IMR-90 (cell line): ENCODE results near the gene DDIAS. TPM values are rescaled to one million over a fixed set of nuclear protein-coding genes. Genes with fewer than 3 reads are reported as not detected.
"Not testable (repeated sequence)": the region's sequence is repeated elsewhere in the genome, so short reads cannot be mapped to it uniquely, and the experiment has no call there.

Source experiments
- ATAC-seq: fragments of 200-7000 bp; cut with Tn5 transposase; 2 replicates; pipeline ENCODE4 v1.9.1; 2020; ENCODE audit warnings: low read depth, mild to moderate bottlenecking, moderate library complexity
- BruUV-seq: library from RNA; stranded (reverse); fragments of 400-500 nt; replicated peaks from 2 replicates; lab custom pipeline; 2021; lab: Mats Ljungman, UMichigan
- CTCF ChIA-PET: fragments of 300-600 bp; formaldehyde crosslinking; extraction: SDS; loops from one replicate; lab custom pipeline; 2021; ENCODE audit warnings: antibody characterized with exemption; lab: Yijun Ruan, JAX
- POLR2A ChIA-PET: fragments of 300-600 bp; sonication (Branson Sonifier 250); formaldehyde crosslinking; loops from one replicate; lab custom pipeline; 2022; ENCODE audit warnings: antibody characterized with exemption; ENCODE audit not compliant: unreplicated experiment; lab: Charles Lee
- DNase-seq: peaks from one replicate; pipeline ENCODE4 v3.0.0; 2013
- H2AFZ ChIP-seq: replicated peaks from 2 replicates; pipeline ENCODE3; 2013; ENCODE audit warnings: low read length, mild to moderate bottlenecking; ENCODE audit not compliant: poor library complexity
- H2AK5ac ChIP-seq: 2 replicates; pipeline ENCODE4 v1.6.1; 2013; ENCODE audit warnings: low read depth, low read length, inconsistent platforms
- H2AK9ac ChIP-seq: replicated peaks from 2 replicates; pipeline ENCODE3; 2013; ENCODE audit warnings: mild to moderate bottlenecking, low read depth, low read length, moderate library complexity; ENCODE audit not compliant: poor library complexity
- H2BK120ac ChIP-seq: 2 replicates; pipeline ENCODE4 v1.6.1; 2013; ENCODE audit warnings: low read depth, low read length, inconsistent platforms
- H2BK15ac ChIP-seq: 3 replicates; pipeline ENCODE4 v1.6.1; 2013; ENCODE audit warnings: low read depth, low read length, inconsistent platforms
- H2BK20ac ChIP-seq: 2 replicates; pipeline ENCODE4 v1.6.1; 2013; ENCODE audit warnings: low read depth, mild to moderate bottlenecking, inconsistent platforms, low read length, moderate library complexity
- H2BK5ac ChIP-seq: 2 replicates; pipeline ENCODE4 v1.6.1; 2013; ENCODE audit warnings: mild to moderate bottlenecking, low read depth, low read length, inconsistent platforms; ENCODE audit not compliant: poor library complexity, severe bottlenecking
- H3K14ac ChIP-seq: replicated peaks from 2 replicates; pipeline ENCODE4 v1.6.1; 2013; ENCODE audit warnings: low read depth, low read length, inconsistent platforms
- H3K18ac ChIP-seq: 2 replicates; pipeline ENCODE4 v1.6.1; 2013; ENCODE audit warnings: low read depth, low read length, control low read depth
- H3K23ac ChIP-seq: 2 replicates; pipeline ENCODE4 v1.6.1; 2013; ENCODE audit warnings: low read depth, low read length, inconsistent platforms
- H3K27ac ChIP-seq: 2 replicates; pipeline ENCODE4 v1.5.1; 2013; ENCODE audit warnings: mild to moderate bottlenecking, control low read depth, low read length; ENCODE audit not compliant: insufficient read depth
- H3K27me3 ChIP-seq: 2 replicates; pipeline ENCODE4 v1.6.1; 2013; ENCODE audit warnings: low read length; ENCODE audit not compliant: control insufficient read depth, insufficient read depth
- H3K36me3 ChIP-seq: 2 replicates; pipeline ENCODE4 v1.6.1; 2013; ENCODE audit warnings: low read length, mixed read lengths; ENCODE audit not compliant: control insufficient read depth, insufficient read depth
- H3K4ac ChIP-seq: 2 replicates; pipeline ENCODE4 v1.6.1; 2013; ENCODE audit warnings: low read depth, low read length, inconsistent platforms
- H3K4me1 ChIP-seq: 2 replicates; pipeline ENCODE4 v1.6.1; 2013; ENCODE audit warnings: low read length, mixed read lengths; ENCODE audit not compliant: control insufficient read depth, insufficient read depth
- H3K4me2 ChIP-seq: 2 replicates; pipeline ENCODE4 v1.6.1; 2013; ENCODE audit warnings: low read depth, mild to moderate bottlenecking, control low read depth, low read length, moderate library complexity
- H3K4me3 ChIP-seq: 2 replicates; pipeline ENCODE4 v1.5.1; 2013; ENCODE audit warnings: low read depth, mild to moderate bottlenecking, control low read depth, low read length, moderate library complexity; ENCODE audit not compliant: insufficient read depth
- H3K56ac ChIP-seq: 2 replicates; pipeline ENCODE4 v1.6.1; 2013; ENCODE audit warnings: low read length, inconsistent platforms; ENCODE audit not compliant: insufficient read depth; ENCODE audit errors: extremely low read depth
- H3K79me1 ChIP-seq, 2 experiments: 2 replicates each; pipeline ENCODE4 v1.6.1; 2013; ENCODE audit warnings: low read length in 2 of 2, inconsistent platforms in 1 of 2, low read depth in 1 of 2
- H3K9ac ChIP-seq: 2 replicates; pipeline ENCODE4 v1.6.1; 2013; ENCODE audit warnings: low read depth, low read length, control low read depth
- H3K9me1 ChIP-seq: 2 replicates; pipeline ENCODE4 v1.6.1; 2013; ENCODE audit warnings: low read length, inconsistent platforms; ENCODE audit not compliant: insufficient read depth
- H3K9me3 ChIP-seq: 2 replicates; pipeline ENCODE4 v1.6.1; 2013; ENCODE audit warnings: low read length; ENCODE audit not compliant: control insufficient read depth, insufficient read depth
- H4K20me1 ChIP-seq: 2 replicates; pipeline ENCODE4 v1.6.1; 2013; ENCODE audit warnings: low read length, inconsistent platforms; ENCODE audit not compliant: insufficient read depth
- H4K5ac ChIP-seq: 2 replicates; pipeline ENCODE4 v1.6.1; 2013; ENCODE audit warnings: mild to moderate bottlenecking, low read depth, low read length, control low read depth
- H4K8ac ChIP-seq, 2 experiments: 2 replicates each; pipeline ENCODE4 v1.6.1; 2013; ENCODE audit warnings: low read depth in 2 of 2, low read length in 2 of 2, control low read depth in 1 of 2, inconsistent platforms in 1 of 2
- H4K91ac ChIP-seq: 2 replicates; pipeline ENCODE4 v1.6.1; 2013; ENCODE audit warnings: low read depth, low read length, inconsistent platforms; ENCODE audit not compliant: insufficient read depth
- WGBS, 2 experiments: methylation state at CpG; one replicate each; pipeline versions ENCODE4 v1.1.5 to v1.1.7; 2013; ENCODE audit warnings: missing lambda C conversion rate in 2 of 2; ENCODE audit not compliant: insufficient read length in 1 of 2; ENCODE audit errors: extremely low coverage in 2 of 2; 5-methylcytosine and 5-hydroxymethylcytosine counted together
- dilution Hi-C: fragments of 300-500 bp; cut with HindIII; formaldehyde crosslinking; loops from one replicate; pipeline ENCODE4 v1.14.3; 2018; ENCODE audit warnings: low sequenced_read_pairs; ENCODE audit not compliant: unreplicated experiment
- in situ Hi-C: fragments of 300-500 bp; cut with MboI; formaldehyde crosslinking; loops from 3 replicates; pipeline ENCODE4 v1.14.3; 2019; ENCODE audit warnings: low sequenced_read_pairs, inconsistent platforms, mixed read lengths
- intact Hi-C: fragments of 100-400 bp; cut with micrococcal nuclease; formaldehyde crosslinking; loops from 2 replicates; pipeline ENCODE4 v1.10.0; 2022
- polyA plus RNA-seq, 3 experiments: library from polyadenylated mRNA; depleted of rRNA; stranded (reverse); fragments of >200 nt; gene quantifications; 2 replicates each; pipeline ENCODE4 v1.2.3, GENCODE V29; 2012; ENCODE audit warnings: low replicate concordance in 1 of 3
- total RNA-seq: library from RNA; depleted of rRNA; stranded (reverse); fragments of >200 nt; gene quantifications from 2 replicates; pipeline ENCODE4 v1.2.3, GENCODE V29; 2012

DDIAS gene
- total and polyA plus RNA-seq, 2 of the 4 experiments (the other 2 are of a cell fraction) = 4.3 to 15.8 TPM

GRCh38 chr11:82970507-82971083 is 69.1 kb downstream of the DDIAS start:
- H2AFZ ChIP-seq, H4K5ac ChIP-seq, H2BK5ac ChIP-seq, H3K9me3 ChIP-seq, H3K27me3 ChIP-seq, DNase-seq, H3K79me1 ChIP-seq, H3K9me1 ChIP-seq, H3K4me3 ChIP-seq, H4K20me1 ChIP-seq, H2BK20ac ChIP-seq, in situ Hi-C loops, H3K4me1 ChIP-seq, POLR2A ChIA-PET, H3K23ac ChIP-seq, BruUV-seq, H2BK120ac ChIP-seq, H3K14ac ChIP-seq, H3K18ac ChIP-seq, H2BK15ac ChIP-seq, H3K4me2 ChIP-seq, H3K9ac ChIP-seq, H3K56ac ChIP-seq, H3K27ac ChIP-seq, ATAC-seq, H4K8ac ChIP-seq, dilution Hi-C loops, CTCF ChIA-PET, intact Hi-C loops, H2AK9ac ChIP-seq, H2AK5ac ChIP-seq, H4K91ac ChIP-seq, H3K36me3 ChIP-seq, H3K4ac ChIP-seq: not testable (repeated sequence)
- 95% methylated on average over 19 of the region's 60 CpGs; no CpG with 5 or more reads in 1 of the 2 experiments for WGBS, 2 experiments

GRCh38 chr11:82971519-82971946 is 70.0 kb downstream of the DDIAS start:
- H4K8ac ChIP-seq, H4K5ac ChIP-seq, H3K14ac ChIP-seq, H4K20me1 ChIP-seq, H2BK5ac ChIP-seq, H3K4me1 ChIP-seq, POLR2A ChIA-PET, H3K18ac ChIP-seq, H3K36me3 ChIP-seq, H3K9me1 ChIP-seq, H3K4ac ChIP-seq, H3K4me3 ChIP-seq, CTCF ChIA-PET, H3K4me2 ChIP-seq, in situ Hi-C loops, H2AFZ ChIP-seq, H2BK20ac ChIP-seq, H3K9ac ChIP-seq, H2AK9ac ChIP-seq, DNase-seq, H3K27ac ChIP-seq, H3K23ac ChIP-seq, BruUV-seq, H3K9me3 ChIP-seq, H2AK5ac ChIP-seq, H3K27me3 ChIP-seq, dilution Hi-C loops, H2BK15ac ChIP-seq, ATAC-seq, H4K91ac ChIP-seq, H2BK120ac ChIP-seq, intact Hi-C loops, H3K79me1 ChIP-seq, H3K56ac ChIP-seq: not testable (repeated sequence)
- WGBS, 2 experiments = 100% methylated on average over 1 of the region's 8 CpGs; no CpG with 5 or more reads in 1 of the 2 experiments
